Neural cell (in vitro differentiated cells): ENCODE measurements around the gene UBE2E1.

Source experiments
- EP300 ChIP-seq: fragments of 450-650 bp; conservative IDR thresholded peaks from 2 replicates; pipeline ENCODE4 v1.6.1; 2014; ENCODE audit warnings: antibody characterized with exemption, mild to moderate bottlenecking, moderate library complexity; ENCODE audit not compliant: poor library complexity, severe bottlenecking
- EZH2 ChIP-seq: fragments of 200-600, 300-800 bp; shearing (Covaris generic), sonication (generic); IDR thresholded peaks from 2 replicates; pipeline ENCODE4 v1.6.1; 2014; ENCODE audit warnings: antibody characterized with exemption, low read length, borderline replicate concordance, mild to moderate bottlenecking; ENCODE audit not compliant: insufficient read depth, poor library complexity, severe bottlenecking
- POLR2AphosphoS5 ChIP-seq: IDR thresholded peaks from 2 replicates; pipeline ENCODE4 v1.6.1; 2012
- RAD21 ChIP-seq: fragments of 450-650 bp; conservative IDR thresholded peaks from 2 replicates; pipeline ENCODE4 v1.6.1; 2014; ENCODE audit warnings: antibody characterized with exemption, mild to moderate bottlenecking, moderate library complexity
- SMC3 ChIP-seq: fragments of 450-650 bp; conservative IDR thresholded peaks from 2 replicates; pipeline ENCODE4 v1.6.1; 2014; ENCODE audit warnings: antibody characterized with exemption, mild to moderate bottlenecking, moderate library complexity; ENCODE audit not compliant: poor library complexity
- TF ChIP-seq, protein P1 (sequence below): fragments of 450-650 bp; IDR thresholded peaks from 2 replicates; pipeline ENCODE4 v1.5.1; 2014; ENCODE audit warnings: antibody characterized with exemption, mild to moderate bottlenecking, moderate library complexity; ENCODE audit not compliant: poor library complexity, severe bottlenecking
- TF ChIP-seq, protein P2 (sequence below): IDR thresholded peaks from 2 replicates; pipeline ENCODE4 v1.6.1; 2012; ENCODE audit warnings: borderline replicate concordance

DNA sequence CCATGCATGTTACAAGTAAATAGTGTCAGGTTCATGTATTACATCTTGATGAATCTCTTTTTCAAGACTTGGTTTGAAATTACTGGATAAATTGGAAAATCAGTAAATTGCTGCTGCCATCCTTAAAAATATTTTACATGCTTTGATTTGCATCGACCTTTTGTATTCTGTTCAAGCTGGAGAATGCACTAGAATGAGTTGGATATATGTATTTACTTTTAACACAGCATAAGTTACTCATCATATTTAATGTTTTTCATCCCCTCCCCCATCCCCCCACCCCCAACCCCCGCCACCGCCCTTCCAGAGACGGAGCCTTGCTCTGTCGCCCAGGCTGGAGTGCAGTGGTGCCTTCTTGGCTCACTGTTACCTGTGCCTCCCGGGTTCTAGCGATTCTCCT, 16.8 kb downstream of the UBE2E1 start:
- TF ChIP-seq, protein P1, sequence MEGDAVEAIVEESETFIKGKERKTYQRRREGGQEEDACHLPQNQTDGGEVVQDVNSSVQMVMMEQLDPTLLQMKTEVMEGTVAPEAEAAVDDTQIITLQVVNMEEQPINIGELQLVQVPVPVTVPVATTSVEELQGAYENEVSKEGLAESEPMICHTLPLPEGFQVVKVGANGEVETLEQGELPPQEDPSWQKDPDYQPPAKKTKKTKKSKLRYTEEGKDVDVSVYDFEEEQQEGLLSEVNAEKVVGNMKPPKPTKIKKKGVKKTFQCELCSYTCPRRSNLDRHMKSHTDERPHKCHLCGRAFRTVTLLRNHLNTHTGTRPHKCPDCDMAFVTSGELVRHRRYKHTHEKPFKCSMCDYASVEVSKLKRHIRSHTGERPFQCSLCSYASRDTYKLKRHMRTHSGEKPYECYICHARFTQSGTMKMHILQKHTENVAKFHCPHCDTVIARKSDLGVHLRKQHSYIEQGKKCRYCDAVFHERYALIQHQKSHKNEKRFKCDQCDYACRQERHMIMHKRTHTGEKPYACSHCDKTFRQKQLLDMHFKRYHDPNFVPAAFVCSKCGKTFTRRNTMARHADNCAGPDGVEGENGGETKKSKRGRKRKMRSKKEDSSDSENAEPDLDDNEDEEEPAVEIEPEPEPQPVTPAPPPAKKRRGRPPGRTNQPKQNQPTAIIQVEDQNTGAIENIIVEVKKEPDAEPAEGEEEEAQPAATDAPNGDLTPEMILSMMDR, result no peak
- TF ChIP-seq, protein P2, sequence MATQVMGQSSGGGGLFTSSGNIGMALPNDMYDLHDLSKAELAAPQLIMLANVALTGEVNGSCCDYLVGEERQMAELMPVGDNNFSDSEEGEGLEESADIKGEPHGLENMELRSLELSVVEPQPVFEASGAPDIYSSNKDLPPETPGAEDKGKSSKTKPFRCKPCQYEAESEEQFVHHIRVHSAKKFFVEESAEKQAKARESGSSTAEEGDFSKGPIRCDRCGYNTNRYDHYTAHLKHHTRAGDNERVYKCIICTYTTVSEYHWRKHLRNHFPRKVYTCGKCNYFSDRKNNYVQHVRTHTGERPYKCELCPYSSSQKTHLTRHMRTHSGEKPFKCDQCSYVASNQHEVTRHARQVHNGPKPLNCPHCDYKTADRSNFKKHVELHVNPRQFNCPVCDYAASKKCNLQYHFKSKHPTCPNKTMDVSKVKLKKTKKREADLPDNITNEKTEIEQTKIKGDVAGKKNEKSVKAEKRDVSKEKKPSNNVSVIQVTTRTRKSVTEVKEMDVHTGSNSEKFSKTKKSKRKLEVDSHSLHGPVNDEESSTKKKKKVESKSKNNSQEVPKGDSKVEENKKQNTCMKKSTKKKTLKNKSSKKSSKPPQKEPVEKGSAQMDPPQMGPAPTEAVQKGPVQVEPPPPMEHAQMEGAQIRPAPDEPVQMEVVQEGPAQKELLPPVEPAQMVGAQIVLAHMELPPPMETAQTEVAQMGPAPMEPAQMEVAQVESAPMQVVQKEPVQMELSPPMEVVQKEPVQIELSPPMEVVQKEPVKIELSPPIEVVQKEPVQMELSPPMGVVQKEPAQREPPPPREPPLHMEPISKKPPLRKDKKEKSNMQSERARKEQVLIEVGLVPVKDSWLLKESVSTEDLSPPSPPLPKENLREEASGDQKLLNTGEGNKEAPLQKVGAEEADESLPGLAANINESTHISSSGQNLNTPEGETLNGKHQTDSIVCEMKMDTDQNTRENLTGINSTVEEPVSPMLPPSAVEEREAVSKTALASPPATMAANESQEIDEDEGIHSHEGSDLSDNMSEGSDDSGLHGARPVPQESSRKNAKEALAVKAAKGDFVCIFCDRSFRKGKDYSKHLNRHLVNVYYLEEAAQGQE, result no peak
- TF ChIP-seq EP300 (no peak), POLR2AphosphoS5 (no peak), SMC3 (no peak), RAD21 (no peak), EZH2 (no peak)
